ENCODE results near the gene FOXL2. TPM values are rescaled to one million over a fixed set of nuclear protein-coding genes. Genes with fewer than 3 reads are reported as not detected.
"Not testable (repeated sequence)": the region's sequence is repeated elsewhere in the genome, so short reads cannot be mapped to it uniquely, and the experiment has no call there.

The FOXL2 gene
- polyA plus RNA-seq, 5 donors: not detected

GRCh38 chr3:138933068-138933668 lies 13.8 kb downstream of the FOXL2 start:
- DNase-seq: no peak

GRCh38 chr3:138928727-138929372 lies 18.1 kb downstream of the FOXL2 start:
- no peak for DNase-seq

GRCh38 chr3:138923531-138923994 lies 23.4 kb downstream of the FOXL2 start:
- DNase-seq: no peak

- not testable (repeated sequence) for DNase-seq
These were observed 24.5 kb downstream of the FOXL2 start for GRCh38 chr3:138922400-138922799.

- DNase-seq: no peak
These were observed 25.3 kb downstream of the FOXL2 start for GRCh38 chr3:138921316-138922292.

- no peak for DNase-seq
These were observed 27.6 kb downstream of the FOXL2 start for GRCh38 chr3:138919325-138919724.

- DNase-seq: no peak
These were observed 30.1 kb downstream of the FOXL2 start for GRCh38 chr3:138916824-138917223.

GRCh38 chr3:138915503-138916498 lies 31.1 kb downstream of the FOXL2 start:
- DNase-seq: peak; percentile 92 to 94

- DNase-seq: no peak
These were observed 32.0 kb downstream of the FOXL2 start for GRCh38 chr3:138914870-138915502.

GRCh38 chr3:138913766-138914165 lies 33.2 kb downstream of the FOXL2 start:
- no peak for DNase-seq

GRCh38 chr3:138912237-138912636 lies 34.7 kb downstream of the FOXL2 start:
- DNase-seq: no peak

GRCh38 chr3:138911621-138912020 lies 35.3 kb downstream of the FOXL2 start:
- DNase-seq: no peak

- no peak for DNase-seq
These were observed 37.0 kb downstream of the FOXL2 start for GRCh38 chr3:138909904-138910303.

- DNase-seq: no peak
These were observed 38.1 kb downstream of the FOXL2 start for GRCh38 chr3:138908846-138909245.

- no peak for DNase-seq
These were observed 39.4 kb downstream of the FOXL2 start for GRCh38 chr3:138907539-138907938.

- no peak for DNase-seq
These were observed 44.8 kb downstream of the FOXL2 start for GRCh38 chr3:138902171-138902570.

- DNase-seq: no peak
These were observed 45.4 kb downstream of the FOXL2 start for GRCh38 chr3:138901567-138901966.

GRCh38 chr3:138899351-138899991 lies 47.5 kb downstream of the FOXL2 start:
- no peak for DNase-seq

GRCh38 chr3:138898708-138899107 lies 48.2 kb downstream of the FOXL2 start:
- DNase-seq: no peak

- peak; percentile 27 to 47 for DNase-seq
These were observed 48.6 kb downstream of the FOXL2 start for GRCh38 chr3:138898301-138898700.

Measured in right lung (tissue), 5 donors.